ENCODE results near the gene DLL3.

DLL3 gene

GRCh38 chr19:39506598-39506943 lies 7.8 kb downstream of the DLL3 start (continued):
- TF ChIP-seq PRDM2 (tag by site-specific recombination; IDR thresholded peaks at IDR 0.05; ENCODE audit: borderline replicate concordance): 0 out of 2 replicates have a peak, but pooled peaks have one; percentile 15
- TF ChIP-seq HOXA7 (CRISPR knock-in tag; IDR thresholded peaks at IDR 0.05; ENCODE audit: borderline replicate concordance): no peak
- TF ChIP-seq, protein P1, sequence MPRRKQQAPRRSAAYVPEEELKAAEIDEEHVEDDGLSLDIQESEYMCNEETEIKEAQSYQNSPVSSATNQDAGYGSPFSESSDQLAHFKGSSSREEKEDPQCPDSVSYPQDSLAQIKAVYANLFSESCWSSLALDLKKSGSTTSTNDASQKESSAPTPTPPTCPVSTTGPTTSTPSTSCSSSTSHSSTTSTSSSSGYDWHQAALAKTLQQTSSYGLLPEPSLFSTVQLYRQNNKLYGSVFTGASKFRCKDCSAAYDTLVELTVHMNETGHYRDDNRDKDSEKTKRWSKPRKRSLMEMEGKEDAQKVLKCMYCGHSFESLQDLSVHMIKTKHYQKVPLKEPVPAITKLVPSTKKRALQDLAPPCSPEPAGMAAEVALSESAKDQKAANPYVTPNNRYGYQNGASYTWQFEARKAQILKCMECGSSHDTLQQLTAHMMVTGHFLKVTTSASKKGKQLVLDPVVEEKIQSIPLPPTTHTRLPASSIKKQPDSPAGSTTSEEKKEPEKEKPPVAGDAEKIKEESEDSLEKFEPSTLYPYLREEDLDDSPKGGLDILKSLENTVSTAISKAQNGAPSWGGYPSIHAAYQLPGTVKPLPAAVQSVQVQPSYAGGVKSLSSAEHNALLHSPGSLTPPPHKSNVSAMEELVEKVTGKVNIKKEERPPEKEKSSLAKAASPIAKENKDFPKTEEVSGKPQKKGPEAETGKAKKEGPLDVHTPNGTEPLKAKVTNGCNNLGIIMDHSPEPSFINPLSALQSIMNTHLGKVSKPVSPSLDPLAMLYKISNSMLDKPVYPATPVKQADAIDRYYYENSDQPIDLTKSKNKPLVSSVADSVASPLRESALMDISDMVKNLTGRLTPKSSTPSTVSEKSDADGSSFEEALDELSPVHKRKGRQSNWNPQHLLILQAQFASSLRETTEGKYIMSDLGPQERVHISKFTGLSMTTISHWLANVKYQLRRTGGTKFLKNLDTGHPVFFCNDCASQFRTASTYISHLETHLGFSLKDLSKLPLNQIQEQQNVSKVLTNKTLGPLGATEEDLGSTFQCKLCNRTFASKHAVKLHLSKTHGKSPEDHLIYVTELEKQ (tag by site-specific recombination; IDR thresholded peaks at IDR 0.05; ENCODE audit: borderline replicate concordance): no peak
- no peak for TF ChIP-seq ATF2 (tag by site-specific recombination; IDR thresholded peaks at IDR 0.05; ENCODE audit: low read depth)
- no peak for TF ChIP-seq ZNF555 (tag by site-specific recombination; conservative IDR thresholded peaks at IDR 0.05)
- peak; percentile 25; the same call in 1 of the 2 replicates for TF ChIP-seq ZBTB17 (tag by site-specific recombination; IDR thresholded peaks at IDR 0.05)
- peak; percentile 29; the same call in 1 of the 2 replicates for TF ChIP-seq PRDM4 (tag by site-specific recombination; IDR thresholded peaks at IDR 0.05)
- 0 out of 2 replicates have a peak, but pooled peaks have one; percentile 34 for TF ChIP-seq BCL11B (tag by site-specific recombination; IDR thresholded peaks at IDR 0.05; ENCODE audit: low read depth)
- TF ChIP-seq ZSCAN16 (tag by site-specific recombination; IDR thresholded peaks at IDR 0.05): peak; percentile 60; the same call in 1 of the 2 replicates
- 0 out of 2 replicates have a peak, but pooled peaks have one; percentile 30 for TF ChIP-seq ZBTB20 (tag by site-specific recombination; IDR thresholded peaks at IDR 0.05)
- peak; percentile 34; the same call in 1 of the 2 replicates for TF ChIP-seq ZBTB10 (tag by site-specific recombination; IDR thresholded peaks at IDR 0.05)
- 0 out of 2 replicates have a peak, but pooled peaks have one; percentile 28 for TF ChIP-seq YY2 (tag by site-specific recombination; IDR thresholded peaks at IDR 0.05)
- TF ChIP-seq ZNF366 (tag by site-specific recombination; conservative IDR thresholded peaks at IDR 0.05): peak; percentile 77
- 0 out of 2 replicates have a peak, but pooled peaks have one; percentile 25 for TF ChIP-seq KLF16 (tag by site-specific recombination; IDR thresholded peaks at IDR 0.05)
- TF ChIP-seq ZNF175 (tag by site-specific recombination; IDR thresholded peaks at IDR 0.05): no peak
- TF ChIP-seq MZF1 (tag by site-specific recombination; IDR thresholded peaks at IDR 0.05; ENCODE audit: borderline replicate concordance): no peak
- no peak for TF ChIP-seq ZNF157 (tag by site-specific recombination; IDR thresholded peaks at IDR 0.05)
- no peak for TF ChIP-seq GLI2 (tag by site-specific recombination; IDR thresholded peaks at IDR 0.05; ENCODE audit: borderline replicate concordance, low read depth)
- TF ChIP-seq, protein P2, sequence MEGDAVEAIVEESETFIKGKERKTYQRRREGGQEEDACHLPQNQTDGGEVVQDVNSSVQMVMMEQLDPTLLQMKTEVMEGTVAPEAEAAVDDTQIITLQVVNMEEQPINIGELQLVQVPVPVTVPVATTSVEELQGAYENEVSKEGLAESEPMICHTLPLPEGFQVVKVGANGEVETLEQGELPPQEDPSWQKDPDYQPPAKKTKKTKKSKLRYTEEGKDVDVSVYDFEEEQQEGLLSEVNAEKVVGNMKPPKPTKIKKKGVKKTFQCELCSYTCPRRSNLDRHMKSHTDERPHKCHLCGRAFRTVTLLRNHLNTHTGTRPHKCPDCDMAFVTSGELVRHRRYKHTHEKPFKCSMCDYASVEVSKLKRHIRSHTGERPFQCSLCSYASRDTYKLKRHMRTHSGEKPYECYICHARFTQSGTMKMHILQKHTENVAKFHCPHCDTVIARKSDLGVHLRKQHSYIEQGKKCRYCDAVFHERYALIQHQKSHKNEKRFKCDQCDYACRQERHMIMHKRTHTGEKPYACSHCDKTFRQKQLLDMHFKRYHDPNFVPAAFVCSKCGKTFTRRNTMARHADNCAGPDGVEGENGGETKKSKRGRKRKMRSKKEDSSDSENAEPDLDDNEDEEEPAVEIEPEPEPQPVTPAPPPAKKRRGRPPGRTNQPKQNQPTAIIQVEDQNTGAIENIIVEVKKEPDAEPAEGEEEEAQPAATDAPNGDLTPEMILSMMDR (tag by site-specific recombination; IDR thresholded peaks at IDR 0.05): no peak
- 0 out of 2 replicates have a peak, but pooled peaks have one; percentile 66 for TF ChIP-seq RBAK (tag by site-specific recombination; IDR thresholded peaks at IDR 0.05)
- TF ChIP-seq ZNF2 (tag by site-specific recombination; IDR thresholded peaks at IDR 0.05): peak; percentile 15; the same call in 1 of the 2 replicates
- no peak for TF ChIP-seq ZNF514 (tag by site-specific recombination; IDR thresholded peaks at IDR 0.05)
